H7 (cell line): ENCODE measurements around the gene DLD. TPM values are rescaled to one million over a fixed set of nuclear protein-coding genes. Genes with fewer than 3 reads are reported as not detected.
A peak's percentile ranks its signal among the peaks of the same experiment; 100 is the strongest.
"Not testable (repeated sequence)": the region's sequence is repeated elsewhere in the genome, so short reads cannot be mapped to it uniquely, and the experiment has no call there.

Experiments used
- DNase-seq: peaks from one replicate; pipeline ENCODE4 v3.0.0; 2012
- H3K27me3 ChIP-seq: 2 replicates; pipeline ENCODE4 v1.6.0; 2011; ENCODE audit warnings: mild to moderate bottlenecking, low read length; ENCODE audit not compliant: control insufficient read depth, insufficient read depth
- H3K36me3 ChIP-seq: replicated peaks from 2 replicates; pipeline ENCODE4 v1.5.1; 2011; ENCODE audit warnings: low read length; ENCODE audit not compliant: control insufficient read depth, insufficient read depth
- H3K4me3 ChIP-seq: 2 replicates; pipeline ENCODE4 v1.5.1; 2011; ENCODE audit warnings: low read depth, mild to moderate bottlenecking, control low read depth, low read length, moderate library complexity; ENCODE audit not compliant: insufficient read depth
- total RNA-seq: library from RNA; depleted of rRNA; stranded (reverse); fragments of >200 nt; shearing (Covaris generic); gene quantifications from 2 replicates; pipeline ENCODE4 v1.2.3, GENCODE V29; 2014

DLD gene
- total RNA-seq, 1 experiment from 2014 or later = 58.5 TPM

GRCh38 chr7:107953924-107954303 lies 62.9 kb downstream of the DLD start:
- Histone ChIP-seq H3K36me3 (peaks cover 6% of the 10 kb centered on the region), H3K27me3 (no peaks in the 10 kb centered on the region), H3K4me3 (no peak overlapping the region)
- no peak for DNase-seq

DNA sequence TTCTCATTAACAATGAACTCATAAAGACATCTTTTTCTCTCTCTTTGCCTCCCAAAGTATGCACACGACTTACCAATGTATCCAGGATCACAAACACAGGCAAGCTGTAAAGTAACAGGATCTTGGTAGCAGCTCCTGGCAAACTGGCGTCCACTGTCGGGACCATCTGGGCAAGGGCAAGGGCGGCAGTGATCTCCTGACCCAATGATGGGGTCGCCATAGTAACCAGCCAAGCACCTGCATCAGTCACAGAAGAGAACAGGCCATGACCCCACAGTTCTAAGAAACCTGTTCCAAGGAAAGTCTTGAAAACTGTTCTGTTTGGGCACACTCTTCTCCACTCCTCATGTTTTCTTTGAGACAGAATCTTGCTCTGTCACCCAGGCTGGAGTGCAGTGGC lies 64.4 kb downstream of the DLD start:
- peaks cover 6% of the 10 kb centered on the region for H3K36me3 ChIP-seq
- DNase-seq = no peak
- no peak overlapping the region for H3K4me3 ChIP-seq
- no peaks in the 10 kb centered on the region for H3K27me3 ChIP-seq

GRCh38 chr7:107956950-107957349 lies 66.0 kb downstream of the DLD start:
- DNase-seq = not testable (repeated sequence)

DNA sequence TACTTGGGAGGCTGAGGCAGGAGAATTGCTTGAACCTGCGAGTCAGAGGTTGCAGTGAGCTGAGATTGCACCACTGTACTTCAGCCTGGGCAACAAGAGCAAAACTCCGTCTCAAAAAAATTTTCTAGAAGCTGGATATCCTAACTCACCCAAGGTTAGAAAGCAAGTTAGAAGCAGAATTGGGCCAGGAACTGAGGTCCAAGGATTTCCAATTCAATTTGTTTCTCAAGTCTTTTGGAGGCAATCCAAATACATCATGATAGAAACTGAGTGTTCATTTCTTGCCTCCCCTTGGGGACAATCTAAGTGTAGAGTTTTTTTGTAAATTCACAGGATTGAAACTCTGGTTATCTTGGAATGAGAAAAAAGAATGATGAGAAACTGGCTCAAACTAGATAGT lies 66.5 kb downstream of the DLD start:
- DNase-seq = no peak

More at GRCh38 chr7:107956950-107957349, 66.0 kb downstream of the DLD start:
- H3K36me3 ChIP-seq, H3K27me3 ChIP-seq, H3K4me3 ChIP-seq: not testable (repeated sequence)

DNA sequence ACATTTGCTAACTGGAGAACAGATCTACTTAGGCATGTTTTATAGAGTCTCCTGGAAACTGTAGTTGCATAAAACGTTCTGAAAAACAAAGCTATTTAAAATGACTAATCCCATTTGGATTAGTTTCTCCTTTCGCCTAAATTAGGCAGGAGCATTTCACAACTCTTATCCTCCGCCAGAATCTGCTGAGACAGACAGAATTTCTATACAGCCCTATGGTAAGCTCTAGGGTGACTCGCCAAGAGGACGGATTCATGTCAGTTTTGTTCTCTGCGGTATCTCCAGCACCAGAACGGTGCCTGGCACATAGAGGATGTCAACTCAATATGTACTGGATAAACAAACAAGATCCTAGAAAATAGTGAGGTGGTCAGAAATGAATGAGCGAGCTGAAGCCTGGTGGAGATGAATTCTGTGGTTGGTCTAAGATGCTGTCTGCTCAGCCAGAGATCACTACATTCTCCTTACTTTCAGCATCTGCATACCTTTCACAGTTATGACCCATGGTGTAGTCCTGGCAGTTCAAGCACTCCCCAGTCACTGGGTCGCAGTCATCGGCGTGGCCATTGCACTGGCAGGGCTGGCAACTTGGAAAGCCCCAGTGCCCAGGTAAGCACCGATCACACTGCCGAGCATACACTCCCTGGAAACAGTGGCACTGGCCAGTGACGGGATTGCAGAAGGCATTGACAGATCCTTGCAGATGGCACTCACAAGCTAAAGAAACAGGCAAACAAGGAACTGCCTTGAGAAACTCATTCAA lies 68.0 kb downstream of the DLD start:
- H3K27me3 ChIP-seq = no peaks in the 10 kb centered on the region
- H3K36me3 ChIP-seq = peaks cover 1% of the 10 kb centered on the region; the same call in 1 of the 2 replicates
- H3K4me3 ChIP-seq = no peak overlapping the region
- no peak for DNase-seq

More for the DNA sequence above, 66.5 kb downstream of the DLD start:
- Histone ChIP-seq H3K36me3 (peaks cover 1% of the 10 kb centered on the region; the same call in 1 of the 2 replicates), H3K4me3 (no peak overlapping the region), H3K27me3 (no peaks in the 10 kb centered on the region)

GRCh38 chr7:107959527-107959898 lies 68.5 kb downstream of the DLD start:
- Histone ChIP-seq H3K36me3 (peaks cover 1% of the 10 kb centered on the region; the same call in 1 of the 2 replicates), H3K4me3 (no peak overlapping the region), H3K27me3 (no peaks in the 10 kb centered on the region)
- peak; percentile 20 for DNase-seq

DNA sequence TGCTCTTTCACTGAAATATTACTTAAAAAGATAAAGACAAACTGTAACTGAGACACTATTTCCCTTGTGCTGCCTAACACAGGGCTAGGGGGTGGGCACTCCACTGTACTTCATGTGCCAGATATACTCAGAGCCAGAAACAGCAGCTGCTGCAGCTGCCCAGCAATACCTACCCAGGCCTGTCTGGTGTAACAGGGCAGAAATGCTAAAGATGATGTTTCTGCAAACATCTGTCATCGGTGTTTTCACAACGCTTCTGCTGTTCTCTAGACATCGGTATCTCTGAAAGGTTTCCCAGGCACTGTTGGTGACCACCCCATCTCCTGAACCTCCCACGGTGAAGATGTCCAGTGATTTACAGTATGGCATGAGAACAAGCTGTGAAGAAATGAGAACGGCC lies 69.3 kb downstream of the DLD start:
- Histone ChIP-seq H3K27me3 (no peaks in the 10 kb centered on the region), H3K36me3 (peaks cover 1% of the 10 kb centered on the region; the same call in 1 of the 2 replicates)

DNA sequence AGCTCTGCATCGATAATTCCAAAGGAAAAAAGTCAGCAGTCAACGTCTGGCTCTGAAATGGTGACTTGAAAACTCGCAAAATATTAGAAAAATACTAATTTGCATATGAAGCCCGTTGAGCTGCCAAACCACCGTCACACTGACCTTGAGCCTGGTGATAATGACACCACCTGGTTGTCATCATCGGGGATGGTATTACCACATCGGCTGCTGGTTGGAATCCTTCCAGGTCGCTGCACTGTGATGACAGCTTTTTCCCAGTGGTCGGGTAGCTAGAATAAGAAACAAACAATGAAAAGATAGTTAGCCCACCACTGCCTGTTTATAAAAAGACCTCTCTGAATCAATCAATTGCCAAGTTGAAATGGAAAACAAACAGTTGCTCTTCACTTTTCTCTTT lies 70.4 kb downstream of the DLD start:
- Histone ChIP-seq H3K36me3 (peaks cover 1% of the 10 kb centered on the region), H3K4me3 (no peak overlapping the region), H3K27me3 (no peaks in the 10 kb centered on the region)
- no peak for DNase-seq

More for the DNA sequence above, 69.3 kb downstream of the DLD start:
- H3K4me3 ChIP-seq = no peak overlapping the region
- DNase-seq = no peak

DNA sequence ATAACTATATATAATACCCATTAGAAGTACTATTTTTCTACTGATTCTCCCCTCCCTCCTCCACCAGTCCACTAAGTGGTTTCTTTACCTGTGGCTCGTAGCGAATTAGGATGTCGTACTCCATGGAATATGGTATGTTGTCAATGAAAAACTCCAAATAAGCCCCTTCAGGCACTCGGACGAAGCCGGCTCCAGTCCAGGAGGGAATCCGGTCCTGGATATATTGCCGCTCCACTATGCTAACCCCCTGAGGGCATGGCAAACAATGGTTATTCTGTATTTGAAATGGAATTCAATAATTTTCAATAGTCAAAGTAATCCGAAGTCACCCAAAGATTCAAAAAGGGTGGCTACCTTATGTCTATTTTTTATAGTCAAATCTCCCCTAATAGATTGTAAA lies 71.8 kb downstream of the DLD start:
- Histone ChIP-seq H3K36me3 (peaks cover 1% of the 10 kb centered on the region; the same call in 1 of the 2 replicates), H3K4me3 (no peak overlapping the region), H3K27me3 (no peaks in the 10 kb centered on the region)
- DNase-seq = no peak

DNA sequence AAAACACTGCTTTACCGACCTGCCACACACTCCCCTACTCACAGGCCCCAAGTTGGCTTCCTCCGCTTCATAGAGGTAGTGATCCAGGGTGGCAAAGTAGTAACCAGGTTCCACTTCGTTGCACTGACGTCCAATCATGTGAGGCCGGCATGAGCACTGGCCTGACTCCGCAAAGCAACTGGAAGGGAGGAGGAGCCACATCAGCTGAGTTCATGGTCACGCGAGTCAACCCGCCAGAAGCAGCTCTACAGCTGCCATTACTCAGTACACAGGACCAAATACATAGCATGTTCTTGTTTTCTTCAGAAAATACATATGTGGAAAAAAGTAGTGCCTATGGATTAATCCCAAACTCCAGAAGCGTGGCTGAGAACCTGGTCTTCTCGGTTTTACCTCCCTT lies 73.5 kb downstream of the DLD start:
- no peaks in the 10 kb centered on the region; the same call in 1 of the 2 replicates for H3K36me3 ChIP-seq

DNA sequence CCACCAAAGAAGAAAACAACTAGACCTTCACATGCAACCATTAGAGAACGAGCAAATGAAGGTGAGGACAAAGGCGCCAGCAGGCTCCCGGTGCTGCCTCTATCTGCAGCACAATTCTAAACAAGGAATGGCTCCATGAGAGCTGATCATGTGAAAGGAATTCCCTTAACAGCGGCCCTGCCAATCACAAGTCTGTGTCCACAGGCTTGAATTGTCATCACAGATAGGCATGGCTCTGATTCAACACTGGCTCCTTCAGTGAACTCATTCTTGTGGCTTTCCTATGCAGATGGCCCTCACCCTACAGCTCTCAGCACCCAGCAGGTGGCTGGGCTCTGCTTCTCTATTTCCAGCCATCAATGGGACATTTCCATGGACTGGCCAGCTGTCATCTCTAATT lies 75.7 kb downstream of the DLD start:
- peak; percentile 39 for DNase-seq

More for the DNA sequence above, 73.5 kb downstream of the DLD start:
- Histone ChIP-seq H3K4me3 (no peak overlapping the region), H3K27me3 (no peaks in the 10 kb centered on the region)
- DNase-seq = no peak

DNA sequence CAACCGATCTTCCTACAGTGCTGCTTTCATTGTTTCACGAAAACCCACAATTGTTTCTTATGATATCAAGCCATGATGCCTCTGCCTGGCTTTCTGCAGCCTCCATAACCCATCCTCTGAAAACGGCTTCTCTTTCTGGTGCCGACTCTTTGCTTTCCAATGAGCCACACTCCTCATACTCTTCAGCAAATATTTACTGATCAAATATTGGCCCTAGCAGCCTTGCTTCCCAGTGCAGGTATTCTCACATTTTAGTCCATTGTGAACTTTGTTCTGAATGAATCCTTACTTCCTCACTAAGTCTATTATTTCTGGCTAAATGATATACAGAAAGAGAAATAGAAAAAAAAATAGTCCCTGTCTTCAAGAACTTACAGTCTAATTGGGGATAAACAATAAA lies 76.4 kb downstream of the DLD start:
- Histone ChIP-seq H3K36me3 (no peaks in the 10 kb centered on the region; the same call in none of the 2 replicates), H3K4me3 (no peak overlapping the region), H3K27me3 (no peaks in the 10 kb centered on the region)
- DNase-seq = no peak

More for the DNA sequence above, 75.7 kb downstream of the DLD start:
- Histone ChIP-seq H3K36me3 (no peaks in the 10 kb centered on the region; the same call in 1 of the 2 replicates), H3K27me3 (no peaks in the 10 kb centered on the region), H3K4me3 (no peak overlapping the region)

DNA sequence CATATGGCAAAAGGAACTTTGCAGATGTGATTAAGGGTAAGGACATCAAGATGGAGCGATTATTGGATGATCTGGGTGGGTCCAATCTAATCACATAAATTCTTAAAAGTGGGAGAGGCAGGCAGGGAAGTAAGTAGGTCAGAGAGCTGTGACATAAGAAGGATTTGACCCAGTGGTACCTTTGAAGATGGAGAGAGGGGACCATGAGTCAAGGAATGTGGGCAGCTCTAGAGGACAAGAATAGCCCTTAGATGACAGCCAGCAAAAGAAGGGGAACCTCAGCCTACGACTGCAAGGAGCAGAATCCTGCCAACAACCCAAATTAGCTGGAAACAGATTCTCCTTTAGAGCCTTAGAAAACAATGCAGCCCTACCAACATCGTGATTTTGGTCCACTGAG lies 77.5 kb downstream of the DLD start:
- Histone ChIP-seq H3K27me3 (no peaks in the 10 kb centered on the region), H3K4me3 (no peak overlapping the region), H3K36me3 (no peaks in the 10 kb centered on the region; the same call in none of the 2 replicates)
- DNase-seq = no peak

GRCh38 chr7:107969856-107970255 lies 78.9 kb downstream of the DLD start:
- DNase-seq = no peak
- Histone ChIP-seq H3K27me3 (no peaks in the 10 kb centered on the region), H3K36me3 (no peaks in the 10 kb centered on the region; the same call in none of the 2 replicates), H3K4me3 (no peak overlapping the region)
